ENCODE results near the gene TBC1D2B.
"Not testable (repeated sequence)": the region's sequence is repeated elsewhere in the genome, so short reads cannot be mapped to it uniquely, and the experiment has no call there.

The TBC1D2B gene

DNA sequence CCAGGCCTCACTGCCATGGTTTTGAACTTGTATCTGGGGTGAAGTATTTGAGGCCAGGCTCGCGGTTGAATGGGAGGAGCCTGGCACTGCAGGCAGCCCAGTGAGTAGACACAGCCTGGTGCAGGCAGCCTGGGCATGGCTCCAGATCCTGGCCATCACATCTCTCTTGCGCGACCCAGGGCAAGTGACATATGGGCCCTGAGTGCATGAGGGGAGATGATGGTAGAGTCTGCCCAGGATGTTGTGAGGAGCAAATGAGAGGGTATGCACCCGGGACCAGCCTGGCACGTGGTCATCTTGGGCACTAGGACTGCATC is 103.5 kb downstream of the TBC1D2B start:
- no peak overlapping the region for H3K4me3 ChIP-seq (ENCODE audit: low read length)
- H3K79me1 ChIP-seq (ENCODE audit: low read length) = no peaks in the 10 kb centered on the region
- H4K5ac ChIP-seq (ENCODE audit: low read length) = no peak overlapping the region
- no peak overlapping the region for H4K8ac ChIP-seq (ENCODE audit: low read depth, low read length)
- H3K4me1 ChIP-seq (ENCODE audit: control insufficient read depth, low read depth, low read length) = no peaks in the 10 kb centered on the region
- no peak overlapping the region for H2AK5ac ChIP-seq (ENCODE audit: low read length)
- H3K56ac ChIP-seq (ENCODE audit: low read length) = no peak overlapping the region
- no peak overlapping the region for H3K23ac ChIP-seq (ENCODE audit: low read length)
- no peak for DNase-seq
- no peaks in the 10 kb centered on the region for H3K27me3 ChIP-seq (ENCODE audit: insufficient read depth, low read length, poor library complexity)
- H3K18ac ChIP-seq (ENCODE audit: low read length) = no peak overlapping the region
- H2BK120ac ChIP-seq (ENCODE audit: low read depth, low read length) = no peak overlapping the region
- no peak overlapping the region for H2BK5ac ChIP-seq (ENCODE audit: low read length)
- no peaks in the 10 kb centered on the region for H3K36me3 ChIP-seq (ENCODE audit: control insufficient read depth, insufficient read depth, low read length)
- no peak overlapping the region for H3K27ac ChIP-seq (ENCODE audit: low read depth, low read length)
- H3K79me2 ChIP-seq (ENCODE audit: control insufficient read depth, insufficient read depth, low read length) = no peaks in the 10 kb centered on the region
- no peak overlapping the region for H3K4me2 ChIP-seq (ENCODE audit: low read length)
- no peak overlapping the region for H3K4ac ChIP-seq (ENCODE audit: low read depth, low read length)
- no peak overlapping the region for H2BK15ac ChIP-seq (replicated peaks; ENCODE audit: low read depth)
- no CpG with 5 or more reads among the region's 6 CpGs for WGBS (ENCODE audit: extremely low coverage, insufficient coverage, low lambda C conversion rate)
- H3K9ac ChIP-seq (ENCODE audit: low read length) = no peak overlapping the region

DNA sequence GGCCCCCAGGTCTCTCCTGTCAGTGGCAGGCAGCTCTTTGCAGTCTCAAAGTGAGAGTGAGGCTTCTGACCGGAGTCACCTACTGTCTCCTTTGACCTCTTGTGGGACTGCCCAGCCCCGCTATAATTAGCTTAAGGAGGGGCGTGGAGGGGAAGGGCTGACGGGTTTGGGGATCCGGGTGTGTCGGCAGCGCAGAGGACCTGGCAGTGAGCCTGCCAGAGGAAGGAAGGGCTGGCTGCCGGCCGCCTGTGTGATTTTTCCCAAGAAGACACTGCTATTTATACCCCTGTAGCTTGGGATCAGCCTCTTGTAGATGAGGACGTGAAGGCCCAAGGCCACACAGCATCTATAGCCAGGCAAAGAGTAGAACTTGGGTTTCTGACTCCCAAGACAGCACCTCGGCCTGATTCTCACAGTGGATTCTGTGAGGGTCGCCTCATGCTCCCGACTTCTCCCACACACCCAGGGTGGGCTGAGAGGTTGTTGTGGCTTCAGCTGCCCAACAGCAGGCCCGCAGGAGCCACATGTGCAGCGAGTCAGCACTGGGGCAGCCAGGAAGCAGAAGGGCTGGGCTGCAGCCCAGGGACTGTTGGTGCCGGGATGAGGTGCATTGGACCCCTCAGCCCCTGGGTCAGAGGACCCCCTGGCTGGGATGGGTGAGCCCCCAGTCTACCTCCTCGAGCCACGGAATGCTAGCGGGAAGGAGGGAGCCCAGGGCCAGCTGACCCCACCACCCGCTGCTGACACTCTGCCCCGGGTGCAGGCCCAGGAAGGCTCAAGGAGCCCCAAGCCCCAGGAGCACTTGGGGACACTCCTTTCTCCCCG is 104.0 kb downstream of the TBC1D2B start:
- H2BK15ac ChIP-seq (replicated peaks; ENCODE audit: low read depth); H3K4me2 ChIP-seq (ENCODE audit: low read length); H3K4me1 ChIP-seq (ENCODE audit: control insufficient read depth, low read depth, low read length); H3K18ac ChIP-seq (ENCODE audit: low read length); H3K36me3 ChIP-seq (ENCODE audit: control insufficient read depth, insufficient read depth, low read length); H3K27ac ChIP-seq (ENCODE audit: low read depth, low read length); H3K56ac ChIP-seq (ENCODE audit: low read length); H4K5ac ChIP-seq (ENCODE audit: low read length); H3K9ac ChIP-seq (ENCODE audit: low read length); DNase-seq; H3K79me2 ChIP-seq (ENCODE audit: control insufficient read depth, insufficient read depth, low read length); H3K4me3 ChIP-seq (ENCODE audit: low read length); H3K4ac ChIP-seq (ENCODE audit: low read depth, low read length); H3K79me1 ChIP-seq (ENCODE audit: low read length); H2BK120ac ChIP-seq (ENCODE audit: low read depth, low read length); H3K27me3 ChIP-seq (ENCODE audit: insufficient read depth, low read length, poor library complexity); H4K8ac ChIP-seq (ENCODE audit: low read depth, low read length); H3K23ac ChIP-seq (ENCODE audit: low read length); H2AK5ac ChIP-seq (ENCODE audit: low read length); H2BK5ac ChIP-seq (ENCODE audit: low read length): not testable (repeated sequence)
- no CpG with 5 or more reads among the region's 22 CpGs for WGBS (ENCODE audit: extremely low coverage, insufficient coverage, low lambda C conversion rate)

DNA sequence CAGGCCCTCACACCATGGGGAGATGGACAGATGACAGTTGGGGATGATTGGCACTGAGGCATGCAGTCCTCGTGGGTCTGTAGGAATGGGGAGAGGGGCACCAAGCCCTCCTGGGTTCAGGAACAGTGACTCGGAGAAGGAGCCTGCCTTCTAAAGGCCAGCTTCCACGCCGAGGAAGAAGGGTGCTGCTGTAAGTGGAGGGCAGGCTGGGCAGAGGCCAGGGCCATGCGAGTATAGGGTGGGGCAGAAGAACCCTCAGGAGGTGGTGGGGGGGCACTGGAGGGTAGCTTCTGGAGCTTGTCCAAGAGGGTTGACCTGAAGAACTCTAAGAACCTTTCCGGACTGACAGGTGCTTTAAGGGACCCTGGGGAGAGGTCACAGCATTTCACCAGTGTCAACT is 104.8 kb downstream of the TBC1D2B start:
- not testable (repeated sequence) for H3K79me1 ChIP-seq (ENCODE audit: low read length); H3K4me1 ChIP-seq (ENCODE audit: control insufficient read depth, low read depth, low read length); H2AK5ac ChIP-seq (ENCODE audit: low read length); DNase-seq; H3K27ac ChIP-seq (ENCODE audit: low read depth, low read length); H3K23ac ChIP-seq (ENCODE audit: low read length); H3K9ac ChIP-seq (ENCODE audit: low read length); H2BK5ac ChIP-seq (ENCODE audit: low read length); H3K79me2 ChIP-seq (ENCODE audit: control insufficient read depth, insufficient read depth, low read length); H2BK120ac ChIP-seq (ENCODE audit: low read depth, low read length); H4K8ac ChIP-seq (ENCODE audit: low read depth, low read length); H3K27me3 ChIP-seq (ENCODE audit: insufficient read depth, low read length, poor library complexity); H2BK15ac ChIP-seq (replicated peaks; ENCODE audit: low read depth); H3K4me3 ChIP-seq (ENCODE audit: low read length); H3K4me2 ChIP-seq (ENCODE audit: low read length); H3K56ac ChIP-seq (ENCODE audit: low read length); H4K5ac ChIP-seq (ENCODE audit: low read length); H3K36me3 ChIP-seq (ENCODE audit: control insufficient read depth, insufficient read depth, low read length); H3K4ac ChIP-seq (ENCODE audit: low read depth, low read length); H3K18ac ChIP-seq (ENCODE audit: low read length)
- no CpG with 5 or more reads among the region's 6 CpGs for WGBS (ENCODE audit: extremely low coverage, insufficient coverage, low lambda C conversion rate)

DNA sequence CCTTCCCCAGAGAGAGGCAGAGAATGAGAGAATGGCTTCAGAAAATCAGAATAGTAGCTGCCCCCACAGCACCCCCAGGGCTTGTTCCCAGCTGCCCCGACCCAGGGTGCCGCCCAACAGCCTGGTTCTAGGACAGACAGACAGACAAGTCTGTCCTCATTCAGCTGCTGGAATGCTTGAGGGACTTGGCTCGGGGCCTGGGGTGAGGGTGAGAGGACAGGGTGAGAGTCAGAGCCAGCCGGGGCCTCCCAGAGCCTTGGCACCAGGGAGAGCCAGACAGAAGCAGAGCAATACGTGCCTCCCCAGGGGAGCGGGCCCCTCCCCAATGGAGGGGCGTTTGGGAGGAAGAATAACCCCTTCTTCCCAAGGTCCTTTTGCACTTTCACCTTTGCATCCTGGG is 105.6 kb downstream of the TBC1D2B start:
- not testable (repeated sequence) for H3K4me2 ChIP-seq (ENCODE audit: low read length); H2BK15ac ChIP-seq (replicated peaks; ENCODE audit: low read depth); H3K79me2 ChIP-seq (ENCODE audit: control insufficient read depth, insufficient read depth, low read length); H4K5ac ChIP-seq (ENCODE audit: low read length); H3K18ac ChIP-seq (ENCODE audit: low read length); H3K4me3 ChIP-seq (ENCODE audit: low read length); H3K27me3 ChIP-seq (ENCODE audit: insufficient read depth, low read length, poor library complexity); H3K9ac ChIP-seq (ENCODE audit: low read length); H3K23ac ChIP-seq (ENCODE audit: low read length); DNase-seq; H3K36me3 ChIP-seq (ENCODE audit: control insufficient read depth, insufficient read depth, low read length); H3K56ac ChIP-seq (ENCODE audit: low read length); H3K4me1 ChIP-seq (ENCODE audit: control insufficient read depth, low read depth, low read length); H2AK5ac ChIP-seq (ENCODE audit: low read length); H3K79me1 ChIP-seq (ENCODE audit: low read length); H3K4ac ChIP-seq (ENCODE audit: low read depth, low read length); H4K8ac ChIP-seq (ENCODE audit: low read depth, low read length); H2BK120ac ChIP-seq (ENCODE audit: low read depth, low read length); H3K27ac ChIP-seq (ENCODE audit: low read depth, low read length); H2BK5ac ChIP-seq (ENCODE audit: low read length)
- no CpG with 5 or more reads among the region's 7 CpGs for WGBS (ENCODE audit: extremely low coverage, insufficient coverage, low lambda C conversion rate)

DNA sequence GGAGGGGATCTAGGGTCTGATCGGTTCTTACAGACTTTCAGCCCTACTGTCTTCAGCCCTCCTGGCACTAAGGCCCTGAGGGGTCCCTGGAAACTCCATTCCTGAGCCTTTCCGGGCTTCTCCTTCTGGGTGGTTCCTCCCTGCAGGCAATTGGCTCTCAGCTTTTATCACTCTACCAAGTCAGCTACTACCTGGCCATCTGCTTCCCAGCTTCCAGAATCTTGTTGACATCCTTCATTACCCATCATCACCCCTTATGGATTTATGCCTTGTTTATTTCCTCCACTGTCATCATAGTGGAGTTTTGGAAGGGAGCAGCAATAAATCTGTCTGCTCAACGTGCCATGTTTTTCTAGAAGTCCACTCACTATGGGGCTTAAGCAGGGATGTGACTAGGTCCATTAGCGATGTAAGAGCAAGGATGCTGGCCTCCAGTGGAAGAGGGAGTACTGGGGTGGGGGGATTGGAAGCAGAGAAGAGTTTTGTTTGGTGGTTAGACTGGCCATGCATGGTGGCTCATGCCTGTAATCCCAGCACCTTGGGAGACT is 106.6 kb downstream of the TBC1D2B start:
- H2BK120ac ChIP-seq (ENCODE audit: low read depth, low read length) = not testable (repeated sequence)
- no CpG with 5 or more reads among the region's 4 CpGs for WGBS (ENCODE audit: extremely low coverage, insufficient coverage, low lambda C conversion rate)

DNA sequence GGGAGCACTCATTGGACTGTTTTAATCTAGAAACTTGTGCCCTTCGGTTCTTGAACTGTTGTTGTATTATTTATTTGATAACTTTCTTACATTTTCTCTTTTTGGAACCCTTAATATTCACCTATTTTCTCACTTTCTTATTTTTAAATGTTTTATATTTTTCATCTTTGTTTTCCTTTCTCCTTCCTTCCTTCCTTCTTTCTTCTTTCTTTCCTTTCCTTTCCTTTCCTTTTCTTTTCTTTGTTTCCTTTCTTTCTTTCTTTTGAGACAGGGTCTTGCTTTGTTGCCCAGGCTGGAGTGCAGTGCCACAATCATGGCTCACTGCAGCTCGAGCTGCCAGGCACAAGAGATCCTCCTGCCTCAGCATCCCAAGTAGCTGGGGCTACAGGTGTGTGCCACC is 108.5 kb downstream of the TBC1D2B start:
- H3K27me3 ChIP-seq (ENCODE audit: insufficient read depth, low read length, poor library complexity) = no peaks in the 10 kb centered on the region
- H3K9ac ChIP-seq (ENCODE audit: low read length) = no peak overlapping the region
- no peak overlapping the region for H3K4me3 ChIP-seq (ENCODE audit: low read length)
- no peaks in the 10 kb centered on the region for H3K36me3 ChIP-seq (ENCODE audit: control insufficient read depth, insufficient read depth, low read length)
- WGBS (ENCODE audit: extremely low coverage, insufficient coverage, low lambda C conversion rate) = no CpG with 5 or more reads among the region's 2 CpGs
- H3K4me2 ChIP-seq (ENCODE audit: low read length) = no peak overlapping the region
- H2AK5ac ChIP-seq (ENCODE audit: low read length) = no peak overlapping the region
- no peak overlapping the region for H2BK15ac ChIP-seq (replicated peaks; ENCODE audit: low read depth)
- H3K4me1 ChIP-seq (ENCODE audit: control insufficient read depth, low read depth, low read length) = no peaks in the 10 kb centered on the region
- no peak for DNase-seq
- no peak overlapping the region for H4K5ac ChIP-seq (ENCODE audit: low read length)
- no peak overlapping the region for H3K23ac ChIP-seq (ENCODE audit: low read length)
- no peak overlapping the region for H2BK120ac ChIP-seq (ENCODE audit: low read depth, low read length)
- H3K56ac ChIP-seq (ENCODE audit: low read length) = no peak overlapping the region
- no peak overlapping the region for H2BK5ac ChIP-seq (ENCODE audit: low read length)
- H4K8ac ChIP-seq (ENCODE audit: low read depth, low read length) = no peak overlapping the region
- no peak overlapping the region for H3K27ac ChIP-seq (ENCODE audit: low read depth, low read length)
- no peaks in the 10 kb centered on the region for H3K79me1 ChIP-seq (ENCODE audit: low read length)
- H3K4ac ChIP-seq (ENCODE audit: low read depth, low read length) = no peak overlapping the region
- no peak overlapping the region for H3K18ac ChIP-seq (ENCODE audit: low read length)
- H3K79me2 ChIP-seq (ENCODE audit: control insufficient read depth, insufficient read depth, low read length) = no peaks in the 10 kb centered on the region

More for the DNA sequence above, 106.6 kb downstream of the TBC1D2B start:
- H3K9ac ChIP-seq (ENCODE audit: low read length); H4K8ac ChIP-seq (ENCODE audit: low read depth, low read length); H3K79me2 ChIP-seq (ENCODE audit: control insufficient read depth, insufficient read depth, low read length); H3K4me3 ChIP-seq (ENCODE audit: low read length); H2BK15ac ChIP-seq (replicated peaks; ENCODE audit: low read depth); H2BK5ac ChIP-seq (ENCODE audit: low read length); H2AK5ac ChIP-seq (ENCODE audit: low read length); H3K4ac ChIP-seq (ENCODE audit: low read depth, low read length); H3K27ac ChIP-seq (ENCODE audit: low read depth, low read length); H3K79me1 ChIP-seq (ENCODE audit: low read length); H3K56ac ChIP-seq (ENCODE audit: low read length); H3K4me1 ChIP-seq (ENCODE audit: control insufficient read depth, low read depth, low read length); DNase-seq; H3K23ac ChIP-seq (ENCODE audit: low read length); H4K5ac ChIP-seq (ENCODE audit: low read length); H3K27me3 ChIP-seq (ENCODE audit: insufficient read depth, low read length, poor library complexity); H3K36me3 ChIP-seq (ENCODE audit: control insufficient read depth, insufficient read depth, low read length); H3K4me2 ChIP-seq (ENCODE audit: low read length); H3K18ac ChIP-seq (ENCODE audit: low read length): not testable (repeated sequence)
